WTC11 (cell line): Measurements from ENCODE around the gene ABHD17B. TPM values are rescaled to one million over a fixed set of nuclear protein-coding genes. Genes with fewer than 3 reads are reported as not detected.

Source experiments
- ARID4B ChIP-seq: sonication (generic); formaldehyde crosslinking; IDR thresholded peaks from 2 replicates; pipeline ENCODE4 v1.8.0; 2023; ENCODE audit warnings: missing genetic modification reagents, mild to moderate bottlenecking, borderline replicate concordance
- E2F4 ChIP-seq: sonication (generic); formaldehyde crosslinking; IDR thresholded peaks from 2 replicates; pipeline ENCODE4 v1.8.1; 2022; ENCODE audit warnings: low read depth, mild to moderate bottlenecking, moderate library complexity, missing genetic modification reagents, borderline replicate concordance
- ZNF138 ChIP-seq: sonication (generic); formaldehyde crosslinking; conservative IDR thresholded peaks from 2 replicates; pipeline ENCODE4 v1.8.1; 2022; ENCODE audit warnings: mild to moderate bottlenecking, moderate library complexity, missing genetic modification reagents
- ZNF671 ChIP-seq: fragments of 250-450 bp; sonication (Bioruptor Pico); IDR thresholded peaks from 2 replicates; pipeline ENCODE4 v1.8.0; 2021; ENCODE audit warnings: mild to moderate bottlenecking
- total RNA-seq: library from RNA; stranded (reverse); gene quantifications from 3 replicates; pipeline ENCODE4 v1.2.3, GENCODE V29; 2021
- TF ChIP-seq, protein P1 (sequence below): sonication (generic); formaldehyde crosslinking; IDR thresholded peaks from 2 replicates; pipeline ENCODE4 v1.8.0; 2022; ENCODE audit warnings: mild to moderate bottlenecking, missing genetic modification reagents

Gene ABHD17B
- total RNA-seq, 1 experiment from 2014 or later: 56.6 TPM

- no peak for TF ChIP-seq ARID4B (CRISPR knock-in tag)
- no peak for TF ChIP-seq ZNF671 (CRISPR knock-in tag)
- TF ChIP-seq E2F4: no peak
- TF ChIP-seq, protein P1, sequence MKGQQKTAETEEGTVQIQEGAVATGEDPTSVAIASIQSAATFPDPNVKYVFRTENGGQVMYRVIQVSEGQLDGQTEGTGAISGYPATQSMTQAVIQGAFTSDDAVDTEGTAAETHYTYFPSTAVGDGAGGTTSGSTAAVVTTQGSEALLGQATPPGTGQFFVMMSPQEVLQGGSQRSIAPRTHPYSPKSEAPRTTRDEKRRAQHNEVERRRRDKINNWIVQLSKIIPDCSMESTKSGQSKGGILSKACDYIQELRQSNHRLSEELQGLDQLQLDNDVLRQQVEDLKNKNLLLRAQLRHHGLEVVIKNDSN (CRISPR knock-in tag): no peak
- no peak for TF ChIP-seq ZNF138
Observed at GRCh38 chr9:71816916-71817451, 94.0 kb downstream of the ABHD17B start (continued).

Other genes with a start within 250 kb of the ABHD17B start
- 40.5 to 43.2 TPM (median 40.6 TPM) in 3 replicates for gene CEMIP2, start 142.7 kb downstream of the ABHD17B start, total RNA-seq
- gene C9orf85, start 446 bp upstream of the ABHD17B start, total RNA-seq: 13.2 to 20.2 TPM (median 15.2 TPM) in 3 replicates
- gene C9orf57, start 149.4 kb upstream of the ABHD17B start, total RNA-seq: not detected in 3 replicates
- 0.25 to 0.68 TPM (median 0.39 TPM) in 3 replicates for gene GDA, start 238.2 kb upstream of the ABHD17B start, total RNA-seq